ENCODE results near the gene TTC33.
"Not testable (repeated sequence)": the region's sequence is repeated elsewhere in the genome, so short reads cannot be mapped to it uniquely, and the experiment has no call there.

Gene TTC33

DNA sequence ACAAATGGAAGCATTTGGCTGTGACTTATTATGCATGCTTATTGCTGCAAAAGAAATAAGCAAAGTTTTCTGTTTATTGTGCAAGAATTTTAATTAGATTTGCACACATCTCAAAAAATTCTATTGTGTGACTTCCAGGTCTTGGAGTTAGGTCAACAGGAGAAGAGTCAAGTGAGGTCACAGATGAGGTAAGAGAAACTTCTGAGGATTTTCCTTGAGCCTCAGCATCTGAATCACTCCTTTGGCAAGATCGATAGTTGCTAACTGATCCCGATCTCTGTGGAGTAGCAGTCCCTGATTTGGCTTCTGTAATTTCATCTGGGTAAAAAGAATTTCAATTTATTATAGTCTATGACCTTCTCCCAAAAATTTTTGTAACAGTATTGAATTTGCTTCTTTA is 6.9 kb upstream of the TTC33 start:
- H3K27me3 Mint-ChIP-seq, result no peaks in the 10 kb centered on the region
- H3K4me1 Mint-ChIP-seq (ENCODE audit: low read depth), result no peaks in the 10 kb centered on the region
- no peak overlapping the region for H3K4me3 Mint-ChIP-seq
- no peaks in the 10 kb centered on the region for H3K9me3 Mint-ChIP-seq
- H3K36me3 Mint-ChIP-seq (ENCODE audit: low read depth), result peaks cover 76% of the 10 kb centered on the region
- H3K27ac Mint-ChIP-seq, result no peak overlapping the region
- DNase-seq, result no peak

DNA sequence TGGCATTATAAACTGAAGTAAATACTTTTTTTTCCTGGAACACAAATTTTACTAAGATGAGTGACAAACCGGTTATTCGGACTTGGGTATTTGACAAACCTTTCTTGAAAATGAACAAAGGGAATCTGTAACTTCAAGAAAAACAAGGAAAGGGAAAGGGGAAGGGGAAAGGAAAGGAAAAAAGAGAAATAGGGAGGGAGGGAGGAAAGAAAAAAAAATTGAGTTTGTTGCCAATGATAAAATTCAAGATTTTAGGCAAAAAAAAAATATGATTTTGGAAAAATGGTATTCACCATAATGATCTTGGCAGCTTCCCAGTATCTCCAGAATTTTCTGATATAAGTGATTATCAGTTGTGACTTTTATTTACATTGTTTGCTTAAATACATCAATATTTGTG is 1.6 kb upstream of the TTC33 start:
- Mint-ChIP-seq H3K36me3 (ENCODE audit: low read depth) (peaks cover 47% of the 10 kb centered on the region), H3K27ac (no peak overlapping the region), H3K27me3 (no peaks in the 10 kb centered on the region), H3K4me1 (ENCODE audit: low read depth) (no peaks in the 10 kb centered on the region), H3K4me3 (no peak overlapping the region), H3K9me3 (no peaks in the 10 kb centered on the region)
- no peak for DNase-seq

DNA sequence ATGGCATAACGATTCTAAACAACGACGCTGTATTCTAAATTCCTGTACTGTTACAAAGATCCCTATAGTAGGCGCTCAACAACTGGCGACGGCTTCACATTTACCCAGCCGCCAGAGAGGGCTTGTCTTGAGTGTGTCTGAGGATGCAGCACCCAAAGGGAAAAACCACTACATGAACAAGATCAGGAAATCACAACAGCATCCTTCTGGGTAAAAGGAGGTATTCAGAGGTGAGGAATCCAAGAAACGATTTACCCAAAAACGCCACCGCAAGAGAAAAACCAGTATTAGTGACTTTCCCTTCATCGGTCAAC is 711 bp downstream of the TTC33 start:
- Mint-ChIP-seq H3K36me3 (ENCODE audit: low read depth) (peaks cover 49% of the 10 kb centered on the region), H3K4me1 (ENCODE audit: low read depth) (peaks cover 14% of the 10 kb centered on the region), H3K4me3 (no peak overlapping the region), H3K9me3 (no peaks in the 10 kb centered on the region), H3K27me3 (no peaks in the 10 kb centered on the region), H3K27ac (no peak overlapping the region)
- DNase-seq, result peak; percentile 62

DNA sequence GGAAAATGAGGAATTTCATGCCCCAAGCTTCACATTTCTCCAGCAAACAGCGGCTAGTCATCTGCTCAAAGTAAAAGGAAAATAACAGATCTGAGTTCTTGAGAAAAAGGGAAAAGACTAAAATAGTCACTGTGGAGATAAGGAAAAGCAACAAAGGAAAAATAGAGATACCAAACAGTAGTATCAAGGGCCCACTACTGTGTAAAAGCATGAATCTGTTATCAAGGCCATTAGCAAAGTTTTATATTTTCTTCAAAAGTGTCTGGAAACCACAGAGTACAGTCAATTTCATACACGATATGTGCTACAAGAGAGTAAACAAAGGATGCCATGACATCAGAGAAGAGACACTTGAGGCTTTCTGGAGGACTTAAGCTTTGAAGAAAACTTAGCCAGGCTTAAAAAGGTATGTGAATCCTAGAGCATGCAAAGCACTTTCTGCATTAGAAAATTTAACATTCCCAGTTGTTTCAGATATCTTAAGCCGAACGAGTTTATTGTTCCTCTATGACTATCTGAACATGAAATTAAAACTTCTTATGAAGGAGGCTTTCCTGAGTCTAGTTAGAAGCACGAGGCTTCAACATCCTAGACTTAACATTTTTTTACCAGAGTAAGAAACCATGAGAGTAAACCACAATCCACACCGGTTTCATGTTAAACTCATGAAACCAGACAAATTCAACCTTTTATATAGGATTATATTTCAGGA is 1.2 kb downstream of the TTC33 start:
- Mint-ChIP-seq H3K36me3 (ENCODE audit: low read depth) (peaks cover 47% of the 10 kb centered on the region), H3K9me3 (no peaks in the 10 kb centered on the region), H3K27me3 (no peaks in the 10 kb centered on the region), H3K27ac (no peak overlapping the region), H3K4me3 (no peak overlapping the region), H3K4me1 (ENCODE audit: low read depth) (peaks cover 16% of the 10 kb centered on the region)
- no peak for DNase-seq

DNA sequence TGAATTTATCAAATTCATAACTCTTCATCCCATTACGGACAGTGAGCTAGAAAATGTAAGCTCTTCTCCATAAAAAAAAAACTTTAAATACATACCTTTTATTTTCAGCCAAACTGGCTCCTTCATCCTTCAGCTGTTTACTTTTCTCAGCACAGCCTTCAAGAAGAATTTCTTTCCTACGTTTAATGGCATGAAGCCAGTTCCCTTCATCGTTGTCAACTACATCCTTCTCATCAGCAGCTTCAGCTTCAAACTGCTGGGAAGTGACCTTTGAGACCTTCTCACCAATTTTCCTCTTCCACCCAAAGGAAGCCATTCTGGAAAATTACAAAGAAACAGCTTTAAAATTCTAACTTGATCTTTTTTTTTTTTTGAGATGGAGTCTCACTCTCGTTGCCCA is 9.1 kb downstream of the TTC33 start:
- Mint-ChIP-seq H3K4me3 (no peak overlapping the region), H3K36me3 (ENCODE audit: low read depth) (peaks cover 59% of the 10 kb centered on the region), H3K9me3 (no peaks in the 10 kb centered on the region), H3K27me3 (no peaks in the 10 kb centered on the region), H3K27ac (no peak overlapping the region), H3K4me1 (ENCODE audit: low read depth) (peaks cover 45% of the 10 kb centered on the region)
- DNase-seq, result no peak

DNA sequence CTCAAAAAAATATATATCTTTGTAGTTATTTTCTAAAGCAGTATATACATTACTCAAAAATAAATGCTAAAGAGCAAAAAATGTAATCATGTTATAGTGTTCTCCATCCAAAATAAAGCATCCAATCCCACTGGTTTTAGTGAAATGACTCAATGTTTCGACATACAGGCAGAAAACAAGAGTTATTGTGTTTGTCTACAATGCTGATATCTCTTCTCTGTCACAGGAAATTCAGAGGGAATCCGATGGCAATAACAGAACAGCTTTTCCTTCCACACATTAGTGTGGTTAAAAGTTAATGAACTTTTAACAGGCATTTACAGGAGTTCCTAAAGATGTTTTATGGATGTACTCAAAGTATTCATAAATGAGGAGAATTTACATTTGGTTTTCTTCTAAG is 12.0 kb downstream of the TTC33 start:
- Mint-ChIP-seq H3K9me3 (peaks cover 2% of the 10 kb centered on the region), H3K4me3 (no peak overlapping the region), H3K27me3 (no peaks in the 10 kb centered on the region), H3K27ac (no peak overlapping the region), H3K36me3 (ENCODE audit: low read depth) (peaks cover 68% of the 10 kb centered on the region), H3K4me1 (ENCODE audit: low read depth) (peaks cover 25% of the 10 kb centered on the region)
- no peak for DNase-seq

DNA sequence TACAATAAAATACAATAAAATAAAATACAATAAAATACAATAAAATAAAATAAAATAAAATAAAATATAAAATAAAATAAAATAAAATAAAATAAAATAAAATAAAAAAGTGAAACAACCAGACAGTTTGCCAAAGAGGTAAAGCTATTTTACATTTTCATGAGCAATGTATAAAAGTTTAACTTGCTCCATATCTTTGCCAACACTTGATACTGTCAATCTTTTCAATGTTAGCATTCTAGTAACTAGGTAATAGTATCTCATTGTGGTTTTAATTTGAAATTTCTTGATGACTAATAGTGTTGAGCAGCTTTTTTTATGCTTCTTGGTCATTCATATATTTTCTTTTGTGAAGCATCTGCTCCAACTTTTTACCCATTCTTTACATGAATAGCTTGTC is 17.3 kb downstream of the TTC33 start:
- peaks cover 2% of the 10 kb centered on the region for H3K9me3 Mint-ChIP-seq
- no peak overlapping the region for H3K4me3 Mint-ChIP-seq
- peaks cover 47% of the 10 kb centered on the region for H3K36me3 Mint-ChIP-seq (ENCODE audit: low read depth)
- peaks cover 32% of the 10 kb centered on the region for H3K4me1 Mint-ChIP-seq (ENCODE audit: low read depth)
- DNase-seq, result no peak
- no peaks in the 10 kb centered on the region for H3K27me3 Mint-ChIP-seq
- no peak overlapping the region for H3K27ac Mint-ChIP-seq

DNA sequence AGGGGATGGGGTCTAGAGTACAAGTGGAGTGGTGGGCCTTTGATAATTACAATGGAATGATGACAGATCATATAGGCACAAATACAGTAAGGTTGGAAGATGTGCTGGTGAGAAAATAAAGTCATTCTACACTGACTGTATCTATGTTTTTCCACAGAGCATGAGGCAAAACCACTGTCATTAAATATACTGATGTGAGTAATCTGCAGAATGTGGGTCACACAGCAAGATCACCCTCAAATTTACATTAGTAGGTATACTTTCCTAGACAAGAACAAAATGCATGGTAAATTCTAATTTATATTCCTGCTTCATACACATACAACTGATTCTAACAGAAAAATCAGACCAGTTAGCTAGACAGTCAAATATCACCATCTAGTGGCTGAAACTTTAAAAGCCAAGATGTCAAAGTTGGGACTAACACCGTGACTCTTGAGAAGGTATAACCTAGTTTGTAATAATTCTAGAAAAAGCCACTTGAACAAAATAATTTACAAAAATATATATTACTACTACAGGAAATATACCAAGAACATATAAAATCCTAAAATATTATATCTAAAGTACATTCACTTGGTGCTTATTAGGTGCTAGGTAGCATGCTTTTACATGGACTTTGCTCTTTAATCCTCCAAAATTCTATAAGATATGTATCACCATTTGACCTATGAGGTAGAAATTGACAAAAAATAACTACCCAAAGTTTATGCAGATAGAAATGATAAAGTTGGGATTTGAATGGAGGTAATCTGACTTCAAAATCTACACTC is 19.5 kb downstream of the TTC33 start:
- H3K9me3 Mint-ChIP-seq, result peaks cover 2% of the 10 kb centered on the region
- H3K4me3 Mint-ChIP-seq, result no peak overlapping the region
- no peak for DNase-seq
- no peaks in the 10 kb centered on the region for H3K27me3 Mint-ChIP-seq
- peaks cover 41% of the 10 kb centered on the region for H3K36me3 Mint-ChIP-seq (ENCODE audit: low read depth)
- peak overlapping the region; percentile 22 for H3K27ac Mint-ChIP-seq
- H3K4me1 Mint-ChIP-seq (ENCODE audit: low read depth), result peaks cover 31% of the 10 kb centered on the region

DNA sequence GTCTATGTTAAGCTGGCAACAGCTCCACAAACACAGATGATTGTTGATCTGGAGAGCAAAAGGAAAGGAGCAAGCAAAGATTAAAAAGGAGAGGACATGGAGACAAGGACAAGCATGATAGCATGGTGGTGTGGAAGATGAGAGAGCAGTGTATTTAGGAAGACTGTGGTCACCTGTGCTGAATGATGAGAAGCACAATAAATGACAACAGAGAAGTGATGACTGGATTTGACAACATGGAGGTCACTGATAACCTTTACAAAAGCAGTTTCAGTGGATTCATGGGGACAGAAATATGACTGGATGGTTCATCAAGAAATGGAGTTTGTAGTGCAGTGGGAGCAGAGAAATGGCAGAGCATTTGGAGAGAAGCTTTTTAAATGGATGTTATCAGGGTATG is 20.2 kb downstream of the TTC33 start:
- Mint-ChIP-seq H3K27ac (peak overlapping the region; percentile 22), H3K4me1 (ENCODE audit: low read depth) (peaks cover 35% of the 10 kb centered on the region), H3K36me3 (ENCODE audit: low read depth) (peaks cover 36% of the 10 kb centered on the region), H3K4me3 (no peak overlapping the region), H3K27me3 (no peaks in the 10 kb centered on the region), H3K9me3 (no peaks in the 10 kb centered on the region)
- no peak for DNase-seq

DNA sequence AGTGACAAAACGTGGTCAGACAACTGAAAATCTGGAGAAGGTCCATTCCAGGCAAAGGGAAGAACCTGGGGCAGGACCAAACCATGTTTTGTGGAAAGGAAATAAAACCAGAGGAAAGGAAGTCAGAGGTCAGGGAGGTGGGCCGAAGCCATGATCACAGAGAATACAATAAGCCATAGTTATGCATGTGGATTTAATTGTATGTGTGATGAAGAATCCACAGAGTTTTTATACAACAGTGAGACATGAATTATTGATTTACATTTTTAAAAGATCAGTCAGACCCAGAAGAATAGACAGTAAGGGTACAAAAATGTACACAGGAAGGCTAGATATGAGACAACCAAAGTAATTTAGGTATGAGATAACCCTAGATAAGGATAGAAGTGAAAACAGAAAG is 20.8 kb downstream of the TTC33 start:
- Mint-ChIP-seq H3K4me3 (no peak overlapping the region), H3K27ac (peak overlapping the region; percentile 22), H3K4me1 (ENCODE audit: low read depth) (peaks cover 38% of the 10 kb centered on the region), H3K9me3 (no peaks in the 10 kb centered on the region), H3K36me3 (ENCODE audit: low read depth) (peaks cover 30% of the 10 kb centered on the region), H3K27me3 (no peaks in the 10 kb centered on the region)
- no peak for DNase-seq

DNA sequence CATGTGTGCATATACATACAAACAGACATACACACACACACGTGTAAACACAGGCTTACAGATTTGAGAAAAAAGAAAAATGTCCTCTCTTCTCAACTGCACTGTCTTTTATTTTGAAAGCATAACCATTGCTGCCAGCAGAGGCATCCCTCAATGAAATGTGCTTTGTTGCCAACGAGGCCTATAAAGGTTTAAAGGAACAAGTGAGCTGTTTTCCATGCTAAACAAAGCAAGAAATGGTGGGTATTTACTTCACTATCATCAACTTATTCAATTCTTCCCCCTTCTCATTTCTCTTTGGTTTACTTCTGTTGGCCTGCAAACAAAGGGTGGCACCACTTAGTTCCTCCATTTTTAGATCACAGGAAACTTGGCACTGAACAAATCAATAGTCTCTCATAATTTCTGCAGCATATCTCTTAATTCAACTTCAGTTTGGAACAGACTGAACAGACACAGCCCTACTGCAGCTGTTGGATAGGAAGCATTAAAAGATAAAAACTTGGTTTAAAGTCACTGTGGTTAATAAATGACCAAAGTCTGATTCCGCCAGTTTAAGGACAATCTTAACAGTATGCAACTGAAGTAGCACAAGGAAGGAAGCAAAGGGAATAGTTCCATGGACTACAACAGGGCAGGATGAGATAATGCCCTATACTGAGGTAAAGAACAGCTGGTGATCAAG is 21.7 kb downstream of the TTC33 start:
- DNase-seq, result no peak
- H3K4me3 Mint-ChIP-seq, result no peak overlapping the region
- H3K9me3 Mint-ChIP-seq, result no peaks in the 10 kb centered on the region
- peak overlapping the region; percentile 30 for H3K27ac Mint-ChIP-seq
- no peaks in the 10 kb centered on the region for H3K27me3 Mint-ChIP-seq
- H3K36me3 Mint-ChIP-seq (ENCODE audit: low read depth), result peaks cover 25% of the 10 kb centered on the region
- H3K4me1 Mint-ChIP-seq (ENCODE audit: low read depth), result peaks cover 38% of the 10 kb centered on the region

DNA sequence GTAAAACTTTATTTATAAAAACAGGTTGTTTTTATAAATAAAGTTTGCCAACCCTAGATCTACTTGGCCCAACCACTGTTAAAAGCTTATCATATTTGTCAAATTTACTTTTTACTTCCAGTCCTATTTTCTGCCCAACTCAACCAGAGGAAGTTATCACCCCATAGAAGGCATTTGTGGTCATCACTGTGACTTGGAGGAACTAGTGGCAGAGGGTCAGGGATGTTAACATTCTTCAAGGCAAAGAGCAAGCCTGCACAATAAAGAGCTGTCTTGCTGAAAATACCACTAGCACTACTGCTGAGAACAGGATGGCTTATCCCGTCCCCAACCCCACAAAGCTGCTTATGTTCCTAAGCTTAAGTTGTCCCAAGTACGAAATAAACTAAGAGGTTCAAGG is 22.3 kb downstream of the TTC33 start:
- Mint-ChIP-seq H3K27ac (no peak overlapping the region), H3K4me3 (no peak overlapping the region), H3K9me3 (no peaks in the 10 kb centered on the region), H3K27me3 (no peaks in the 10 kb centered on the region), H3K4me1 (ENCODE audit: low read depth) (peaks cover 37% of the 10 kb centered on the region), H3K36me3 (ENCODE audit: low read depth) (peaks cover 23% of the 10 kb centered on the region)
- DNase-seq, result no peak

DNA sequence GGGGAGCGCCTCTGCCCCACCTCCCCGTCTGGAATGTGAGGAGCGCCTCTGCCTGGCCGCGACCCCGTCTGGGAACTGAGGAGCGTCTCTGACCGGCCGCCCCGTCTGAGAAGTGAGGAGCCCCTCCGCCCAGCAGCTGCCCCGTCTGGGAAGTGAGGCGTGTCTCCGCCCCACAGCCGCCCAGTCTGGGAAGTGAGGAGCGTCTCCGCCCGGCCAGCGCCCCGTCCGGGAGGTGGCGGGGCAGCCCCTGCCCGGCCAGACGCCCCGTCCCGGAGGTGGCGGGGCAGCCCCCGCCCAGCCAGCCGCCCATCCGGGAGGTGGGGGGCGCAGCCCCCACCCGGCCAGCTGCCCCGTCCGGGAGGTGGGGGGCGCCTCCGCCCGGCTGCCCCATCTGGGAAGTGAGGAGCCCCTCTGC is 33.3 kb downstream of the TTC33 start:
- not testable (repeated sequence) for H3K4me1 Mint-ChIP-seq (ENCODE audit: low read depth); H3K27ac Mint-ChIP-seq; H3K4me3 Mint-ChIP-seq; DNase-seq; H3K27me3 Mint-ChIP-seq
- Mint-ChIP-seq H3K9me3 (peaks cover 10% of the 10 kb centered on the region), H3K36me3 (ENCODE audit: low read depth) (peaks cover 59% of the 10 kb centered on the region)

DNA sequence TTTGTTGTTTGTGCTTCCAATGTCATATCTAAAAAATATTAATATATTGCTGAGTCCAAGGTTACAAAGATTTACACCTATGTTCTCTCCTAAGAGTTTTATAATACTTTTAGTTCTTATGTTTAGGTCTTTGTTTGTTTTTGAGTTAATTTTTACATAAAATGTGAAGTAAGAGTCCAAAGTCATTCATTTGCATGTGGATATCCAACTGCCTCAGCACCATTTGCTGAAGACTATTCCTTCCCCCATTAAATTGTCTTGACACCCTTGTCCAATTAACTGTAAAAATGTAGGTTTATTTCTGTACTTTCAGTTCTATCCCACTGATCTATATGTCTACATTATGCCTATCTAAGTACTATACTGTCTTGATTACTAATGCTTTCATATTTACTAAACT is 35.7 kb downstream of the TTC33 start:
- Mint-ChIP-seq H3K27me3 (no peaks in the 10 kb centered on the region), H3K4me3 (no peak overlapping the region), H3K36me3 (ENCODE audit: low read depth) (peaks cover 60% of the 10 kb centered on the region), H3K27ac (no peak overlapping the region), H3K9me3 (peaks cover 10% of the 10 kb centered on the region), H3K4me1 (ENCODE audit: low read depth) (peaks cover 20% of the 10 kb centered on the region)
- no peak for DNase-seq

DNA sequence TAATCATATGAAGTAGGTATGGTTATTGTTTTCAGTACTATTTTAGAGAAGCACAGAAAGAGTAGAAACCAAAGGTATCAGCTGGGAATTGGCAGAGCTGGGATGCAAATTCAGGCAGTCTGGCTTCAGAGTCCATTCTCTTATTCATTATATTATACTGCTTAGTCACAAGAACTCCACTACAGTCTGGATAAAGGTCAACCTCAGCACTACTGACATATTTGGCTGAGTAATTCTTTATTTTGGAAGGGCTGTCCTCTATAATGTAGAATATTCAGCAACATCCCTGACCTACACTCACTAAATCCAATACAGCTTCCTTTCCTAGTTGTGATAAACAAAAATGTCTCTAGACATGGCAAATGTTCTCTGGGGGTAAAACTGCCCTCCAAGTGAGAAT is 38.5 kb downstream of the TTC33 start:
- peaks cover 54% of the 10 kb centered on the region for H3K36me3 Mint-ChIP-seq (ENCODE audit: low read depth)
- no peak overlapping the region for H3K27ac Mint-ChIP-seq
- no peak for DNase-seq

More for the DNA sequence above, 38.5 kb downstream of the TTC33 start:
- Mint-ChIP-seq H3K9me3 (peaks cover 10% of the 10 kb centered on the region), H3K27me3 (no peaks in the 10 kb centered on the region), H3K4me1 (ENCODE audit: low read depth) (peaks cover 20% of the 10 kb centered on the region), H3K4me3 (no peak overlapping the region)
